Bone marrow (tissue), 2 donors: ENCODE data around the gene POLN.

Source experiments
- DNase-seq, 2 donors: peaks; one replicate each; lab custom pipeline; 2025; lab: John Stamatoyannopoulos, UW

POLN gene

DNA sequence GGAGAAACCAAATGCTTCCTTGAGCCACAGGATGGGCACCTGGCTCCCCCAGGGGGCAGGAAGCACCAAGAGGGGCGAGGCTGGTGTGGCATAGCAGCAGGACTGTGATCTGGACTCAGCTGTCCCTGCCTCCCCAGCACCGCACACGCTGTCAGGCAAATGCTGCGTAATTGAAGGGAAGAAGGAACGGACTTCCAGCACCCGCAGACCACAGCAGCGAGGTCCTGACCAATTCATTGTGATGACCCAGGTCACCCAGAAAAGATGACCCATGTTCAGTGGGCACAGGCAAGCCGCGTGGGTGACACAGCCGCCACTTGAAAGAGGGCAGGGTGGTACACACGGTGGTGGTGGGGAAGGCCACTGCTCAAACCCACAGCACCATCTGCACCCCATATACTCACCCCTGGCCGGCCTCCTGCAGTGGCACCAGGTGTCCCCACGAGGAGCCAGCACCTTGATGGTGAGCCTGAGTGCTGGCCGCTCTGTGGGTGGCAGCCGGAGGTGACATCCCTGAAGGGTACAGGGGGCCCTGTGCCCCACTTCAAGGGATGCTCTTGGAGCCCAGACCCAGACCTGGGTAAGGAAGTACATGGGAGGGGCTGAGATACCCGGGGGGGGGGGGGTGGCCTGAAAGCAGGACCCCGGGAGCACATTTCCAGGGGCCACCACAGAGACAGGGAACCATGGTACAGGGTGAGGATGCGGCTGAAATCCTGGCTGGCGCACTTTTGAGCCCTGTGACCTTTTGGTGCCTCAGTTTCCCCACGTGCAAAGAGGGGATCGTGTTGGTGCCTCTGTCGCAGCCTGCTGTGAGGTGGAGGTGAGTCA, 171.3 kb downstream of the POLN start:
- DNase-seq, result no peak

GRCh38 chr4:2069986-2070385, 171.9 kb downstream of the POLN start:
- DNase-seq, result no peak

DNA sequence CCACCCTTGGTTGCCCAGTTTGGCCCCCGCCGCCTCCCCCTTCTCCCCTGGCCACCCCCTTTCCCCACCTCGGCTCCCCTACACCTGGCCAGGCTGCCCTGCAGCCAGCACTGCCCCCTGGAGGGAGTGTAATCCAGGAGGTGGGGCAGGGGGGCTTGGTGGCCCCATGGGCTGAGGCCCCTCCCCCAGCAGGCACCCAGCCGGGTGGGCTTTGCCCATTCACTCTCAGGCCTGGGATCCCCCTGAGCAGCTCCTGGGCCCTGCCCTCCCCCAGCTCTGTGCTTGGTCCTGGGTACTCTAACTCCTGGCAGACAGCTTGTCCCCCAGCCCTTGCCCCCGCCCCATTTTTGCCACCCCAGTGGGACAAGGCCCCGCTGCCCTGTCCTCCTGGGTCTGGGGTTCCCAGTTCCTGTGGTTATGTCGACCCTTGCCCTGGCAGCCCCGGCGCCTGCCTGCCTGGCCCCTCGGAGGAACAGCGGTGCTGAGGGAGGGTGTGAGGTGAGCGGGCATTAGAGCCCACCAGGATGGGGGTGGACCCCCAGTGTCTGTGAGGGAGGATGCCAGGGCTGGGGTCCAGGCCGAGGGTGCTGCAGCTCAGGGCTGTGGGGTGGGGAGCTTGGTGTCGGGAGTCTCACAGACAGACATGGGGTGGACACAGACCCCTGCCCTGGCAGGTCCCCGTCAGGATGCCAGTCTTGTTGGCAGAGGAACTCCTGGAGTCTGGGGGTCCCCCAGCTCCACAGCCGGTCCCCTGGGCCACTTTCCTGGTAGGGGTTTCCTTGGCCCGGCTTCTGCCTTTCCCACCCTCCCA, 172.6 kb downstream of the POLN start:
- no peak for DNase-seq

DNA sequence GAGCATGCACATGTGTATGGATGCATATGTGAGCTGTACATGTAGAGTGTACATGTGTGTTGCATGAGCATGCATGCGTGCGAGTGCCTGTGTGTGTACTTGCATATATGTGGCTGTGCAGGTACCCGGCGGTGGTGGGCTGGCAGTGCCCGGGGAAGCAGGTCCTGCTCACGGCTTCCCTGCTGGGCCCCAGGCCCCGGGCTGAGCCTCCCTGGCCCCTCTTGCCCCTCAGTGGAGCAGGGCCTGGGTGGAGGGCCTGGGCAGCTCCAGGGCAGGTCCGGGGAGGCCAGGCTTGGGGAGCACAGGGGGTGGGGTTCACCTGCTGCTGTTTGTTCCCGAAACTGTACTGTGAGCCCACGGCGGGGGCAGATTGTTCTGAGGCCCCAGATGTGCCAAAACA, 173.4 kb downstream of the POLN start:
- DNase-seq, result no peak

DNA sequence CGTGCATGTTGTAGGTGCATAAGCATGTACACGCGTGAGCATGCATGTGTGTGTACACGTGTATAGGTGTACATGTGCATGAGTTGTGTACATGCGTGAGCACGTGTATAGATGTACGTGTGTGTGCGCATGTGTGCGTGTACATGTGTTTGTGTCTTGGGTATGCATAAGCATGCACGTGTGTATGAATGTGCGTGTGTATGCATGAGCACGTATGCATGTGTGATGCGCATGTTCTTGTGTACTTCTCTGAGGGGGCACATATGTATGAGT, 173.8 kb downstream of the POLN start:
- DNase-seq, result no peak

DNA sequence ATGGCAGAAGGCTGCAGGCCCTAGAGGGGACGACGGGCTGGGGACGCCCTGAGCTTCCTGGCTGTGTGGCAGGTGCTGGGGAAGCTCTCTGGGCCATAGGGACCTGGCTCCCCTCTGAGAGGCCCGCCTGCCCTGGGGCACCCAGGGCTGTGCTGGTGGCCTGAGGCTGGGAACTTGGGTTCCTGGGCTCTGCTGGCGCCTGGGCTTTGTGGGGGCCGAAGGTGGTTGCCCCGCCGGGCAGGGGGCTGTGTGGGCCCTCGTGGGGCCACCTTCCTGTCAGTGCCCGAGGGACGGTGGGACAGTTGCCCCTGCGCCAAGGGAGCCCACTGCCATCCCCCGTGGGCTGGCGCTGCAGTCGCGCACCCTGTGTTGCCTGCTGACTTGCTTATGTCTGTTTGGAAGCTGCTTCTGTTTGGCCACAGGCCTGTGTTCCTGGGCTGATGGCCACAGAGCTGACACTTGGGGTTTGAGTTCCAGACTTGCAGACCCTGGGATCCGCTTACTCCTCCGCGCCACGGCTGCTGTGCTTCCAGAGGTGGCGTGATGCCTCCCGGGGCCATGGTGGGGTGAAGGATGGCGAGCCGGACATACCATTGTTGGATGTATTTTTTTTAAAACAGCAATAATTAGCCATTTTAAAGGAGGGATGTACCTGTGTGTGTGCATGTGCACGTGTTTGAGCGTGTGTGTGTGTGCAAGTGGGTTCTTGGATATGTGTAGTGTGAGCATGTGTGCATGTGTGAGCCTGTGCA, 174.3 kb downstream of the POLN start:
- no peak for DNase-seq

- DNase-seq, result no peak
Measured at GRCh38 chr4:2066571-2067445, 175.1 kb downstream of the POLN start.

DNA sequence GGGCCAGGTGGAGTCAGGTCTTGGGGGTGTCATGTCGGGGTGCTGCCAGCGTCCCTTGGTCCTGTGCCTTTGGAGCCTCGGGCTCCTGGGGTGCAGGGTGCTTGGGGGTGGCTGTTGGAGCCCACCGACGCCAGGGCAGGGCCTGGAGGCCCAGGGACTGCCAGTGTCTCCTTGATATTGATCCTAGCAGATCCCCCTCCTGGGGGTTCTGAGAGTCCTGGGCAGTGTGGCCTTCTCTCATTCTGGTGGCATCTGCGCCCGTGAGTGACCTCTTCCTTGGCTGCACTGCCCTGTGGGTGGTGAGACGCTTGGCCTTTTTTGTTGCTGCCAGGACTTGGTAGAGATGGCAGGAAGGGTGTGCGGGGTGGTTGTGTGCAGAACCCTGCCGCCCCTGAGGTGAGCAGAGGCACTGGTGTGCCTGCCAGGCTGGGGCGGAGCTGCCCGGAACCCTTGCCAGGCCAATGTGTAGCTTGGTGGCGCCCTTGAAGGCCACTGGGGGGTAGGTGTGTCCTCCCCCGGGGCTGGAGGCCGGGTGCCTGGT, 175.8 kb downstream of the POLN start:
- DNase-seq, result no peak

- no peak for DNase-seq
Measured at GRCh38 chr4:2065106-2065930, 176.6 kb downstream of the POLN start.

GRCh38 chr4:2064276-2064991, 177.5 kb downstream of the POLN start:
- no peak for DNase-seq

- DNase-seq, result no peak
Measured at GRCh38 chr4:2063557-2064275, 178.2 kb downstream of the POLN start.

GRCh38 chr4:2062808-2063524, 179.0 kb downstream of the POLN start:
- DNase-seq, result no peak

- no peak for DNase-seq
Measured at GRCh38 chr4:2062168-2062807, 179.6 kb downstream of the POLN start.

GRCh38 chr4:2061186-2062131, 180.5 kb downstream of the POLN start:
- no peak for DNase-seq

- DNase-seq, result no peak
Measured at GRCh38 chr4:2060611-2061185, 181.2 kb downstream of the POLN start.

GRCh38 chr4:2059726-2060602, 182.0 kb downstream of the POLN start:
- no peak for DNase-seq
